Right lobe of liver (tissue), 4 donors: ENCODE data around the gene DLK2.
"Not testable (repeated sequence)": the region's sequence is repeated elsewhere in the genome, so short reads cannot be mapped to it uniquely, and the experiment has no call there.

ENCODE experiments used
- CTCF ChIP-seq, 4 donors: fragments of 200-600 bp in 3 of 4; fragments of 450-650 bp in 1 of 4; IDR thresholded peaks; one replicate each; pipeline versions ENCODE4 v1.5.1 to v1.8.0; 2016 to 2022; ENCODE audit warnings: antibody characterized with exemption in 4 of 4, mild to moderate bottlenecking in 2 of 4
- POLR2A ChIP-seq: fragments of 450-650 bp; IDR thresholded peaks from one replicate; pipeline ENCODE4 v1.6.1; 2017; ENCODE audit warnings: antibody characterized with exemption, mild to moderate bottlenecking
- donor health status: DM: no; HTN: no; CAD: no.
- donor health status: DM: no; HTN: no; CAD: no.
- donor health status: DM: no; HTN: yes; CAD: no.

DNA sequence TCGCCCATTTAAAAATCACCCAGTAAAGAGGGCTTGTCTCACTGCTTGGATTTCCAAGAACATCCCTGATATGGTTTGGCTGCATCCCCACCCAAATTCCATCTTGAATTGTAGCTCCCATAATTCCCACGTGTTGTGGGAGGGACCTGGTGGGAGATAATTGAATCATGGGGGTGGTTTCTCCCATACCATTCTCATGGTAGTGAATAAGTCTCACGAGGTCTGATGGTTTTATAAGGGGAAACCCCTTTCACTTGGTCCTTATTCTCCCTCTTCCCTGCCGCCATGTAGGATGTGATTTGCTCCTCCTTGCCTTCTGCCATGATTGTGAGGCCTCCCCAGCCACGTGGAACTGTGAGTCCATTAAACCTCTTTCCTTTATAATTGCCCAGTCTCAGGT, 11.9 kb upstream of the DLK2 start:
- TF ChIP-seq CTCF (IDR thresholded peaks at IDR 0.05); POLR2A: not testable (repeated sequence)
